Measurements from ENCODE around the gene COA1. TPM values are rescaled to one million over a fixed set of nuclear protein-coding genes. Genes with fewer than 3 reads are reported as not detected.
A peak's percentile ranks its signal among the peaks of the same experiment; 100 is the strongest.

The COA1 gene
- total RNA-seq, 3 donors from 2014 or later (not counting 1 experiment from before 2014, with no cell fraction given): 55.0 to 85.3 (median 69.5) TPM

GRCh38 chr7:43671521-43671920 lies 57.8 kb downstream of the COA1 start:
- no peak for ATAC-seq
- Mint-ChIP-seq H3K4me3 (peak overlapping the region; percentile 64), H3K27ac (peak overlapping the region; percentile 61 to 72), H3K4me1 (peaks cover 57 to 63% of the 10 kb centered on the region in 2 donors), H3K27me3 (ENCODE audit: low read depth in 2 of 2) (no peaks in the 10 kb centered on the region), H3K36me3 (no peaks in the 10 kb centered on the region), H3K9me3 (no peaks in the 10 kb centered on the region)
- peaks cover 7% of the 10 kb centered on the region for H3K9me3 ChIP-seq (ENCODE audit: control insufficient read depth, insufficient read depth, low read length)
- H3K27ac ChIP-seq (ENCODE audit: low read length): no peak overlapping the region
- H3K4me1 ChIP-seq (ENCODE audit: control insufficient read depth, insufficient read depth, low read length): peaks cover 13% of the 10 kb centered on the region
- H3K36me3 ChIP-seq (ENCODE audit: control insufficient read depth, insufficient read depth, low read length): no peaks in the 10 kb centered on the region
- WGBS (ENCODE audit: insufficient coverage): 72% methylated on average over 4 of the region's 4 CpGs
- H3K4me3 ChIP-seq (ENCODE audit: low read length): no peak overlapping the region
- intact Hi-C loops (cut with micrococcal nuclease): no loop called here
- no peaks in the 10 kb centered on the region for H3K27me3 ChIP-seq (ENCODE audit: control insufficient read depth, insufficient read depth, low read length)
- no peak for DNase-seq
- TF ChIP-seq CTCF (IDR thresholded peaks at IDR 0.05): no peak

GRCh38 chr7:43669286-43670081 lies 59.8 kb downstream of the COA1 start:
- Histone ChIP-seq H3K4me1 (ENCODE audit: control insufficient read depth, insufficient read depth, low read length) (peaks cover 13% of the 10 kb centered on the region), H3K9me3 (ENCODE audit: control insufficient read depth, insufficient read depth, low read length) (peaks cover 7% of the 10 kb centered on the region), H3K27me3 (ENCODE audit: control insufficient read depth, insufficient read depth, low read length) (no peaks in the 10 kb centered on the region), H3K27ac (ENCODE audit: low read length) (peak overlapping the region; percentile 38), H3K4me3 (ENCODE audit: low read length) (no peak overlapping the region), H3K36me3 (ENCODE audit: control insufficient read depth, insufficient read depth, low read length) (no peaks in the 10 kb centered on the region)
- Mint-ChIP-seq H3K4me1 (peaks cover 68 to 72% of the 10 kb centered on the region in 2 donors), H3K27me3 (ENCODE audit: low read depth in 2 of 2) (no peaks in the 10 kb centered on the region), H3K9me3 (no peaks in the 10 kb centered on the region), H3K36me3 (no peaks in the 10 kb centered on the region), H3K4me3 (no peak overlapping the region), H3K27ac (peak overlapping the region in 1 of 2 donors; percentile 31)
- ATAC-seq: peak in 1 of 3 donors; percentile 21
- WGBS (ENCODE audit: insufficient coverage): 73% methylated on average over 15 of the region's 15 CpGs
- intact Hi-C loops (cut with micrococcal nuclease): no loop called here
- peak in 1 of 2 donors; percentile 86 for DNase-seq
- TF ChIP-seq CTCF (IDR thresholded peaks at IDR 0.05): no peak

GRCh38 chr7:43668035-43668434 lies 61.3 kb downstream of the COA1 start:
- peaks cover 58 to 63% of the 10 kb centered on the region in 2 donors for H3K4me1 Mint-ChIP-seq
- WGBS (ENCODE audit: insufficient coverage): 100% methylated on average over 1 of the region's 1 CpG
- no peak overlapping the region for H3K4me3 ChIP-seq (ENCODE audit: low read length)
- H3K27ac Mint-ChIP-seq: peak overlapping the region in 1 of 2 donors; percentile 57
- ATAC-seq: no peak
- H3K27ac ChIP-seq (ENCODE audit: low read length): no peak overlapping the region
- no peak overlapping the region for H3K4me3 Mint-ChIP-seq
- no peaks in the 10 kb centered on the region for H3K9me3 Mint-ChIP-seq
- intact Hi-C loops (cut with micrococcal nuclease): no loop called here
- H3K27me3 ChIP-seq (ENCODE audit: control insufficient read depth, insufficient read depth, low read length): no peaks in the 10 kb centered on the region
- H3K36me3 ChIP-seq (ENCODE audit: control insufficient read depth, insufficient read depth, low read length): no peaks in the 10 kb centered on the region
- H3K27me3 Mint-ChIP-seq (ENCODE audit: low read depth in 2 of 2): no peaks in the 10 kb centered on the region
- H3K9me3 ChIP-seq (ENCODE audit: control insufficient read depth, insufficient read depth, low read length): peaks cover 7% of the 10 kb centered on the region
- no peaks in the 10 kb centered on the region for H3K36me3 Mint-ChIP-seq
- TF ChIP-seq CTCF (IDR thresholded peaks at IDR 0.05): no peak
- peaks cover 13% of the 10 kb centered on the region for H3K4me1 ChIP-seq (ENCODE audit: control insufficient read depth, insufficient read depth, low read length)
- DNase-seq: no peak

All from natural killer cell (primary cell).